H9 (cell line): ENCODE measurements around the gene SNPH. TPM values are rescaled to one million over a fixed set of nuclear protein-coding genes. Genes with fewer than 3 reads are reported as not detected.

Experiments
- DNase-seq: peaks from one replicate; pipeline ENCODE4 v3.0.0-alpha.2; 2017
- H2AFZ ChIP-seq: one replicate; pipeline ENCODE4 v1.6.1; 2013; ENCODE audit warnings: mild to moderate bottlenecking, low read length, control low read depth, moderate library complexity
- H2AK5ac ChIP-seq: 2 replicates; pipeline ENCODE4 v1.6.1; 2013; ENCODE audit warnings: low read length, control low read depth, mixed read lengths; ENCODE audit not compliant: insufficient read length
- H2BK120ac ChIP-seq: one replicate; pipeline ENCODE4 v1.6.1; 2013; ENCODE audit warnings: low read depth, mild to moderate bottlenecking, low read length, control low read depth, inconsistent platforms; ENCODE audit not compliant: poor library complexity, severe bottlenecking
- H2BK12ac ChIP-seq: 2 replicates; pipeline ENCODE4 v1.6.1; 2013; ENCODE audit warnings: low read length, control low read depth, mixed read lengths, low read depth; ENCODE audit not compliant: insufficient read length
- H2BK15ac ChIP-seq: 2 replicates; pipeline ENCODE4 v1.6.1; 2013; ENCODE audit warnings: low read depth, low read length, control low read depth
- H2BK20ac ChIP-seq: one replicate; pipeline ENCODE4 v1.6.1; 2013; ENCODE audit warnings: low read depth, mild to moderate bottlenecking, low read length, control low read depth, inconsistent platforms; ENCODE audit not compliant: poor library complexity, severe bottlenecking
- H2BK5ac ChIP-seq: 2 replicates; pipeline ENCODE4 v1.6.1; 2013; ENCODE audit warnings: low read length, control low read depth, mixed read lengths; ENCODE audit not compliant: insufficient read length
- H3K14ac ChIP-seq: 2 replicates; pipeline ENCODE4 v1.6.1; 2013; ENCODE audit warnings: low read length, control low read depth; ENCODE audit not compliant: insufficient read depth
- H3K18ac ChIP-seq: 2 replicates; pipeline ENCODE4 v1.6.1; 2013; ENCODE audit warnings: low read depth, mild to moderate bottlenecking, mixed read lengths, low read length, control low read depth; ENCODE audit not compliant: insufficient read length
- H3K23ac ChIP-seq: 2 replicates; pipeline ENCODE4 v1.6.1; 2013; ENCODE audit warnings: low read length, control low read depth, mixed read lengths, low read depth; ENCODE audit not compliant: insufficient read length
- H3K23me2 ChIP-seq: 2 replicates; pipeline ENCODE4 v1.6.1; 2013; ENCODE audit warnings: low read depth, mild to moderate bottlenecking, mixed read lengths, low read length, control low read depth; ENCODE audit not compliant: insufficient read length, poor library complexity, severe bottlenecking
- H3K27ac ChIP-seq: 2 replicates; pipeline ENCODE4 v1.5.1; 2013; ENCODE audit warnings: low read length, control low read depth, mixed read lengths, low read depth; ENCODE audit not compliant: insufficient read length
- H3K27me3 ChIP-seq: 2 replicates; pipeline ENCODE4 v1.6.1; 2013; ENCODE audit warnings: low read length, control low read depth, inconsistent platforms; ENCODE audit not compliant: insufficient read depth
- H3K4ac ChIP-seq: 2 replicates; pipeline ENCODE4 v1.6.1; 2013; ENCODE audit warnings: low read depth, mild to moderate bottlenecking, control low read depth, inconsistent platforms, low read length, moderate library complexity
- H3K4me1 ChIP-seq: 2 replicates; pipeline ENCODE4 v1.6.1; 2013; ENCODE audit warnings: low read length, control low read depth, inconsistent platforms; ENCODE audit not compliant: insufficient read depth
- H3K4me2 ChIP-seq: 2 replicates; pipeline ENCODE4 v1.6.1; 2013; ENCODE audit warnings: low read length, control low read depth, mixed read lengths; ENCODE audit not compliant: insufficient read length, insufficient read depth
- H3K56ac ChIP-seq: 2 replicates; pipeline ENCODE4 v1.6.1; 2013; ENCODE audit warnings: low read depth, mild to moderate bottlenecking, mixed read lengths, low read length, control low read depth; ENCODE audit not compliant: insufficient read length
- H3K79me1 ChIP-seq: 2 replicates; pipeline ENCODE4 v1.6.1; 2013; ENCODE audit warnings: low read depth, mild to moderate bottlenecking, moderate library complexity, low read length, control low read depth, inconsistent platforms; ENCODE audit not compliant: insufficient read depth, poor library complexity, severe bottlenecking
- H3K79me2 ChIP-seq: 2 replicates; pipeline ENCODE4 v1.6.1; 2013; ENCODE audit warnings: low read length, control low read depth, inconsistent platforms; ENCODE audit not compliant: insufficient read depth
- H3K9ac ChIP-seq: 2 replicates; pipeline ENCODE4 v1.6.1; 2013; ENCODE audit warnings: low read length, control low read depth, mixed read lengths; ENCODE audit not compliant: insufficient read length; ENCODE audit errors: extremely low read depth
- H3K9me3 ChIP-seq: one replicate; pipeline ENCODE4 v1.6.1; 2013; ENCODE audit warnings: low read depth, low read length, inconsistent platforms; ENCODE audit not compliant: control insufficient read depth
- H3T11ph ChIP-seq: one replicate; pipeline ENCODE4 v1.6.1; 2013; ENCODE audit warnings: mild to moderate bottlenecking, low read length, control low read depth, inconsistent platforms
- H4K20me1 ChIP-seq: one replicate; pipeline ENCODE4 v1.6.1; 2013; ENCODE audit not compliant: control insufficient read depth, insufficient read length, insufficient read depth
- H4K5ac ChIP-seq: 2 replicates; pipeline ENCODE4 v1.6.1; 2013; ENCODE audit warnings: low read depth, mild to moderate bottlenecking, mixed read lengths, low read length, control low read depth; ENCODE audit not compliant: insufficient read length
- H4K8ac ChIP-seq: replicated peaks from 2 replicates; pipeline ENCODE4 v1.6.1; 2013; ENCODE audit warnings: low read length, control low read depth, mixed read lengths, low read depth; ENCODE audit not compliant: insufficient read length
- H4K91ac ChIP-seq: 2 replicates; pipeline ENCODE4 v1.6.1; 2013; ENCODE audit warnings: low read depth, mild to moderate bottlenecking, moderate library complexity, mixed read lengths, low read length, control low read depth; ENCODE audit not compliant: insufficient read length
- H3K27ac Mint-ChIP-seq, 3 experiments: 2 replicates in 2 of 3; 3 replicates in 1 of 3; pipeline ENCODE4 v1.8.0; 2020 to 2021; ENCODE audit warnings: mixed read lengths in 3 of 3, mild to moderate bottlenecking in 1 of 3, moderate library complexity in 1 of 3
- H3K27me3 Mint-ChIP-seq: 2 replicates; pipeline ENCODE4 v1.8.0; 2021; ENCODE audit warnings: low read depth, mild to moderate bottlenecking, moderate library complexity, mixed read lengths
- H3K36me3 Mint-ChIP-seq, 3 experiments: 2 replicates in 2 of 3; 3 replicates in 1 of 3; pipeline ENCODE4 v1.8.0; 2020 to 2021; ENCODE audit warnings: low read depth in 3 of 3, mixed read lengths in 3 of 3; ENCODE audit not compliant: insufficient read depth in 1 of 3
- H3K4me1 Mint-ChIP-seq, 2 experiments: 2 replicates each; pipeline ENCODE4 v1.8.0; 2020; ENCODE audit warnings: mixed read lengths in 2 of 2
- H3K4me3 Mint-ChIP-seq, 2 experiments: 2 replicates in 1 of 2; 3 replicates in 1 of 2; pipeline ENCODE4 v1.8.0; 2020 to 2021; ENCODE audit warnings: mild to moderate bottlenecking in 2 of 2, mixed read lengths in 2 of 2, moderate library complexity in 1 of 2
- H3K9me3 Mint-ChIP-seq, 2 experiments: 2 replicates in 1 of 2; 3 replicates in 1 of 2; pipeline ENCODE4 v1.8.0; 2020; ENCODE audit warnings: mild to moderate bottlenecking in 2 of 2, mixed read lengths in 2 of 2, moderate library complexity in 1 of 2
- WGBS: extraction: QIAGEN DNeasy Blood & Tissue Kit; methylation state at CpG from one replicate; pipeline ENCODE4 v1.1.7; 2013; ENCODE audit warnings: missing lambda C conversion rate, low lambda C conversion rate, mixed read lengths; ENCODE audit not compliant: insufficient read length; ENCODE audit errors: extremely low coverage; 5-methylcytosine and 5-hydroxymethylcytosine counted together
- total RNA-seq: library from RNA; stranded (reverse); gene quantifications from 2 replicates; pipeline ENCODE4 v1.2.1, GENCODE V29; 2021
- TF ChIP-seq, protein P1 (sequence below): fragments of 200-600 bp; sonication (generic); conservative IDR thresholded peaks from 3 replicates; pipeline ENCODE4 v1.8.0; 2021; ENCODE audit warnings: antibody characterized with exemption, mild to moderate bottlenecking

SNPH gene
- total RNA-seq, 1 experiment from 2014 or later: 1.8 TPM

GRCh38 chr20:1225263-1225782, 40.8 kb upstream of the SNPH start:
- Histone ChIP-seq H3K4me2 (peak overlapping the region; percentile 70), H4K91ac (no peak overlapping the region), H2BK5ac (no peak overlapping the region), H2BK15ac (no peak overlapping the region), H3K18ac (peak overlapping the region; percentile 4), H3K79me2 (no peaks in the 10 kb centered on the region), H2AFZ (no peak overlapping the region), H3K9me3 (no peaks in the 10 kb centered on the region), H2BK20ac (no peak overlapping the region), H4K20me1 (peaks cover 3% of the 10 kb centered on the region), H3K79me1 (no peaks in the 10 kb centered on the region), H4K5ac (no peak overlapping the region), H3K9ac (no peak overlapping the region), H4K8ac (no peak overlapping the region), H2AK5ac (no peak overlapping the region), H3K23ac (no peak overlapping the region), H3K56ac (no peak overlapping the region), H3K14ac (peak overlapping the region; percentile 27; the same call in 1 of the 2 replicates), H3K27ac (no peak overlapping the region), H3K4me1 (no peaks in the 10 kb centered on the region), H3T11ph (no peak overlapping the region), H2BK120ac (no peak overlapping the region), H3K23me2 (peaks cover 7% of the 10 kb centered on the region), H3K4ac (no peak overlapping the region), H3K27me3 (peaks cover 2% of the 10 kb centered on the region; the same call in 1 of the 2 replicates), H2BK12ac (no peak overlapping the region)
- H3K27me3 Mint-ChIP-seq: peaks cover 68% of the 10 kb centered on the region
- peak overlapping the region; percentile 84 to 92 for H3K4me3 Mint-ChIP-seq
- TF ChIP-seq, protein P1, sequence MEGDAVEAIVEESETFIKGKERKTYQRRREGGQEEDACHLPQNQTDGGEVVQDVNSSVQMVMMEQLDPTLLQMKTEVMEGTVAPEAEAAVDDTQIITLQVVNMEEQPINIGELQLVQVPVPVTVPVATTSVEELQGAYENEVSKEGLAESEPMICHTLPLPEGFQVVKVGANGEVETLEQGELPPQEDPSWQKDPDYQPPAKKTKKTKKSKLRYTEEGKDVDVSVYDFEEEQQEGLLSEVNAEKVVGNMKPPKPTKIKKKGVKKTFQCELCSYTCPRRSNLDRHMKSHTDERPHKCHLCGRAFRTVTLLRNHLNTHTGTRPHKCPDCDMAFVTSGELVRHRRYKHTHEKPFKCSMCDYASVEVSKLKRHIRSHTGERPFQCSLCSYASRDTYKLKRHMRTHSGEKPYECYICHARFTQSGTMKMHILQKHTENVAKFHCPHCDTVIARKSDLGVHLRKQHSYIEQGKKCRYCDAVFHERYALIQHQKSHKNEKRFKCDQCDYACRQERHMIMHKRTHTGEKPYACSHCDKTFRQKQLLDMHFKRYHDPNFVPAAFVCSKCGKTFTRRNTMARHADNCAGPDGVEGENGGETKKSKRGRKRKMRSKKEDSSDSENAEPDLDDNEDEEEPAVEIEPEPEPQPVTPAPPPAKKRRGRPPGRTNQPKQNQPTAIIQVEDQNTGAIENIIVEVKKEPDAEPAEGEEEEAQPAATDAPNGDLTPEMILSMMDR: no peak
- peak; percentile 95 for DNase-seq
- peaks cover 4 to 7% of the 10 kb centered on the region in 2 experiments for H3K4me1 Mint-ChIP-seq
- peaks cover 7 to 12% of the 10 kb centered on the region in 2 experiments; a peak in 4 of 5 replicates for H3K9me3 Mint-ChIP-seq
- WGBS: no CpG with 5 or more reads among the region's 30 CpGs
- H3K27ac Mint-ChIP-seq: no peak overlapping the region; a peak in 1 of 7 replicates
- no peaks in the 10 kb centered on the region; a peak in 1 of 7 replicates for H3K36me3 Mint-ChIP-seq
